GM18508 (cell line): ENCODE measurements around the gene DIS3L2.

Experiments used
- ATAC-seq: cut with Tn5 transposase; IDR thresholded peaks from one replicate; pipeline ENCODE4 v1.9.1; 2021; ENCODE audit warnings: moderate number of reproducible peaks; ENCODE audit not compliant: insufficient read depth, unreplicated experiment

DIS3L2 gene

GRCh38 chr2:231927566-231927890, 34.0 kb upstream of the DIS3L2 start:
- ATAC-seq = no peak

- no peak for ATAC-seq
These were observed 33.0 kb upstream of the DIS3L2 start for GRCh38 chr2:231928481-231928880.

- ATAC-seq = no peak
These were observed 32.4 kb upstream of the DIS3L2 start for GRCh38 chr2:231928901-231929725.

GRCh38 chr2:231929961-231930592, 31.4 kb upstream of the DIS3L2 start:
- no peak for ATAC-seq

GRCh38 chr2:231930593-231931281, 30.8 kb upstream of the DIS3L2 start:
- no peak for ATAC-seq

GRCh38 chr2:231931481-231931915, 30.0 kb upstream of the DIS3L2 start:
- ATAC-seq = no peak

GRCh38 chr2:231932711-231932970, 28.9 kb upstream of the DIS3L2 start:
- ATAC-seq = no peak

- no peak for ATAC-seq
These were observed 28.3 kb upstream of the DIS3L2 start for GRCh38 chr2:231932985-231933915.

- no peak for ATAC-seq
These were observed 27.6 kb upstream of the DIS3L2 start for GRCh38 chr2:231933916-231934401.

GRCh38 chr2:231934441-231935206, 26.9 kb upstream of the DIS3L2 start:
- ATAC-seq = no peak

GRCh38 chr2:231935207-231935524, 26.3 kb upstream of the DIS3L2 start:
- ATAC-seq = no peak

- ATAC-seq = no peak
These were observed 25.7 kb upstream of the DIS3L2 start for GRCh38 chr2:231935815-231936214.

- no peak for ATAC-seq
These were observed 25.0 kb upstream of the DIS3L2 start for GRCh38 chr2:231936491-231936890.

GRCh38 chr2:231937057-231937456, 24.5 kb upstream of the DIS3L2 start:
- ATAC-seq = no peak

GRCh38 chr2:231939022-231939421, 22.5 kb upstream of the DIS3L2 start:
- no peak for ATAC-seq

GRCh38 chr2:231940795-231941194, 20.7 kb upstream of the DIS3L2 start:
- no peak for ATAC-seq

- ATAC-seq = no peak
These were observed 19.8 kb upstream of the DIS3L2 start for GRCh38 chr2:231941673-231942072.

GRCh38 chr2:231942180-231942579, 19.3 kb upstream of the DIS3L2 start:
- no peak for ATAC-seq

- no peak for ATAC-seq
These were observed 15.2 kb upstream of the DIS3L2 start for GRCh38 chr2:231946241-231946814.
